NCI-H1417 (cell line): ENCODE results near the gene GHRH.

ENCODE experiments used
- DNase-seq, 3 experiments: peaks; one replicate each; lab custom pipeline; 2025; lab: John Stamatoyannopoulos, UW

The GHRH gene

GRCh38 chr20:37290158-37290810 is 28.7 kb upstream of the GHRH start:
- no peak for DNase-seq

- no peak for DNase-seq
Measured at GRCh38 chr20:37288091-37288490, 26.5 kb upstream of the GHRH start.

- DNase-seq, result peak in 1 of 3 experiments; percentile 37
Measured at GRCh38 chr20:37285664-37286374, 24.2 kb upstream of the GHRH start.

- no peak for DNase-seq
Measured at GRCh38 chr20:37284691-37285161, 23.1 kb upstream of the GHRH start.

GRCh38 chr20:37283530-37284195 is 22.0 kb upstream of the GHRH start:
- no peak for DNase-seq

GRCh38 chr20:37282556-37282955 is 20.9 kb upstream of the GHRH start:
- DNase-seq, result peak in 2 of 3 experiments; percentile 35 to 45

GRCh38 chr20:37280403-37280802 is 18.8 kb upstream of the GHRH start:
- DNase-seq, result no peak

GRCh38 chr20:37279820-37280219 is 18.2 kb upstream of the GHRH start:
- DNase-seq, result no peak

- DNase-seq, result no peak
Measured at GRCh38 chr20:37278966-37279590, 17.5 kb upstream of the GHRH start.

- no peak for DNase-seq
Measured at GRCh38 chr20:37277253-37277593, 15.6 kb upstream of the GHRH start.

GRCh38 chr20:37276494-37277252 is 15.1 kb upstream of the GHRH start:
- DNase-seq, result peak in 2 of 3 experiments; percentile 61 to 67

GRCh38 chr20:37274851-37275524 is 13.4 kb upstream of the GHRH start:
- no peak for DNase-seq

GRCh38 chr20:37273988-37274387 is 12.4 kb upstream of the GHRH start:
- DNase-seq, result no peak

- no peak for DNase-seq
Measured at GRCh38 chr20:37271421-37271768, 9.8 kb upstream of the GHRH start.

GRCh38 chr20:37270576-37271420 is 9.2 kb upstream of the GHRH start:
- no peak for DNase-seq

- peak in 2 of 3 experiments; percentile 29 to 64 for DNase-seq
Measured at GRCh38 chr20:37267667-37268313, 6.2 kb upstream of the GHRH start.

- no peak for DNase-seq
Measured at GRCh38 chr20:37266940-37267666, 5.5 kb upstream of the GHRH start.

- no peak for DNase-seq
Measured at GRCh38 chr20:37265152-37265551, 3.5 kb upstream of the GHRH start.

GRCh38 chr20:37263686-37264085 is 2.1 kb upstream of the GHRH start:
- DNase-seq, result no peak
